ENCODE measurements around the gene MORN1.
"Not testable (repeated sequence)": the region's sequence is repeated elsewhere in the genome, so short reads cannot be mapped to it uniquely, and the experiment has no call there.

The MORN1 gene

GRCh38 chr1:2391041-2391930, at the start of gene MORN1, which contains the start of gene RER1:
MORN1 (minus strand) TSS chr1:2391554; CDS start chr1:2391533, 21 bp downstream.
RER1 (plus strand) TSS chr1:2391841; CDS start chr1:2395791, 3,950 bp downstream.
- ATAC-seq: peak; percentile 96
- TF ChIP-seq POU6F1 (CRISPR knock-in tag; IDR thresholded peaks at IDR 0.05; ENCODE audit: borderline replicate concordance, low read depth): no peak
- TF ChIP-seq ESRRG (CRISPR knock-in tag; IDR thresholded peaks at IDR 0.05): no peak
- no peak for TF ChIP-seq ZFP3 (CRISPR knock-in tag; IDR thresholded peaks at IDR 0.05)
- no peak for TF ChIP-seq BACH2 (CRISPR knock-in tag; IDR thresholded peaks at IDR 0.05; ENCODE audit: borderline replicate concordance)
- TF ChIP-seq PATZ1 (CRISPR knock-in tag; IDR thresholded peaks at IDR 0.05; ENCODE audit: borderline replicate concordance): no peak
- no peak for TF ChIP-seq ZNF8 (CRISPR knock-in tag; IDR thresholded peaks at IDR 0.05)
- TF ChIP-seq RARB (CRISPR knock-in tag; IDR thresholded peaks at IDR 0.05): no peak
- no peak for TF ChIP-seq ZFP30 (CRISPR knock-in tag; IDR thresholded peaks at IDR 0.05)
- TF ChIP-seq OSR1 (CRISPR knock-in tag; IDR thresholded peaks at IDR 0.05): no peak
- no peak for TF ChIP-seq TOX (CRISPR knock-in tag; IDR thresholded peaks at IDR 0.05; ENCODE audit: borderline replicate concordance)
- no peak for TF ChIP-seq ARNTL (CRISPR knock-in tag; IDR thresholded peaks at IDR 0.05; ENCODE audit: borderline replicate concordance, low read depth)
- no peak for TF ChIP-seq ZNF70 (CRISPR knock-in tag; IDR thresholded peaks at IDR 0.05)
- no peak for TF ChIP-seq GLIS3 (CRISPR knock-in tag; IDR thresholded peaks at IDR 0.05)
- no peak for TF ChIP-seq TSHZ2 (CRISPR knock-in tag; IDR thresholded peaks at IDR 0.05)
- TF ChIP-seq CSRNP3 (CRISPR knock-in tag; IDR thresholded peaks at IDR 0.05): no peak
- TF ChIP-seq CREB5 (CRISPR knock-in tag; IDR thresholded peaks at IDR 0.05; ENCODE audit: low read depth): no peak

DNA sequence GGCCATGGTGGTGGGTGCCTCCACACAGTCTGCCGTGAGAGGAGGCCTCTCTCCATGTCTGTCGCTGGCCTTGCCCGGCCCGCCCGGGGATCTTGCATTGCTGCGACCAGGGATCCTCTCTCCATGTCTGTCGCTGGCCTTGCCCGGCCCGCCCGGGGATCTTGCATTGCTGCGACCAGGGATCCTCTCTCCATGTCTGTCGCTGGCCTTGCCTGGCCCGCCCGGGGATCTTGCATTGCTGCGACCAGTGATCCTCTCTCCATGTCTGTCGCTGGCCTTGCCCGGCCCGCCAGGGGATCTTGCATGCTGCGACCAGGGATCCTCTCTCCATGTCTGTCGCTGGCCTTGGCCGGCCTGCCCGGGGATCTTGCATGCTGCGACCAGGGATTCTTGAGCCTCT, 49.0 kb upstream of the MORN1 start:
- not testable (repeated sequence) for ATAC-seq

- no peak for TF ChIP-seq OSR1 (CRISPR knock-in tag; IDR thresholded peaks at IDR 0.05)
- TF ChIP-seq ZNF8 (CRISPR knock-in tag; IDR thresholded peaks at IDR 0.05): no peak
- no peak for TF ChIP-seq CSDC2 (CRISPR knock-in tag; IDR thresholded peaks at IDR 0.05)
- no peak for ATAC-seq
Measured at GRCh38 chr1:2439369-2439768, 48.0 kb upstream of the MORN1 start.

GRCh38 chr1:2438641-2439040, 47.3 kb upstream of the MORN1 start:
- no peak for TF ChIP-seq ISL1 (CRISPR knock-in tag; IDR thresholded peaks at IDR 0.05)

More at GRCh38 chr1:2438641-2439040, 47.3 kb upstream of the MORN1 start:
- ATAC-seq: no peak
